Osteoblast (primary cell): ENCODE results near the gene STEAP3. TPM values are rescaled to one million over a fixed set of nuclear protein-coding genes. Genes with fewer than 3 reads are reported as not detected.

ENCODE experiments used
- DNase-seq: peaks from one replicate; pipeline ENCODE4 v3.0.0; 2011; ENCODE audit warnings: low spot score, mixed read lengths; ENCODE audit not compliant: insufficient read length; ENCODE audit errors: missing footprints
- H2AFZ ChIP-seq: 2 replicates; pipeline ENCODE4 v1.6.0; 2011; ENCODE audit warnings: mild to moderate bottlenecking, low read length
- H3K27ac ChIP-seq: 2 replicates; pipeline ENCODE4 v1.5.1; 2011; ENCODE audit warnings: mild to moderate bottlenecking, low read depth, low read length, moderate library complexity
- H3K27me3 ChIP-seq: 2 replicates; pipeline ENCODE4 v1.6.0; 2012; ENCODE audit warnings: mild to moderate bottlenecking, control low read depth, inconsistent platforms, low read length, moderate library complexity; ENCODE audit not compliant: insufficient read depth
- H3K36me3 ChIP-seq: 2 replicates; pipeline ENCODE4 v1.5.1; 2011; ENCODE audit warnings: mild to moderate bottlenecking, low read length, control low read depth, moderate library complexity; ENCODE audit not compliant: insufficient read depth
- H3K4me1 ChIP-seq: 2 replicates; pipeline ENCODE4 v1.5.1; 2011; ENCODE audit warnings: mild to moderate bottlenecking, low read length, control low read depth, moderate library complexity; ENCODE audit not compliant: insufficient read depth
- H3K4me2 ChIP-seq: 2 replicates; pipeline ENCODE4 v1.6.0; 2011; ENCODE audit warnings: mild to moderate bottlenecking, low read length; ENCODE audit not compliant: insufficient read depth
- H3K4me3 ChIP-seq: fragments of 200-600 bp; sonication (generic); 3 replicates; pipeline ENCODE4 v1.5.1; 2012; ENCODE audit warnings: mild to moderate bottlenecking, low read length, inconsistent platforms; ENCODE audit not compliant: insufficient read depth
- H3K79me2 ChIP-seq: 2 replicates; pipeline ENCODE4 v1.6.0; 2012; ENCODE audit warnings: mild to moderate bottlenecking, low read length, control low read depth, inconsistent platforms; ENCODE audit not compliant: insufficient read depth
- H3K9me3 ChIP-seq: 2 replicates; pipeline ENCODE4 v1.5.1; 2011; ENCODE audit warnings: low read depth, low read length, control low read depth
- H4K20me1 ChIP-seq: 2 replicates; pipeline ENCODE4 v1.6.0; 2012; ENCODE audit warnings: mild to moderate bottlenecking, low read length, control low read depth; ENCODE audit not compliant: insufficient read depth
- CTCF ChIP-seq: IDR thresholded peaks from 2 replicates; pipeline ENCODE4 v1.5.1; 2011; ENCODE audit warnings: mild to moderate bottlenecking, low read depth, low read length, moderate library complexity; ENCODE audit errors: extremely low read depth
- total RNA-seq: library from RNA; depleted of rRNA; stranded (reverse); fragments of >200 nt; gene quantifications from 2 replicates; pipeline ENCODE4 v1.2.3, GENCODE V29; 2012

The STEAP3 gene
- total RNA-seq, 1 donor: 40.9 TPM

DNA sequence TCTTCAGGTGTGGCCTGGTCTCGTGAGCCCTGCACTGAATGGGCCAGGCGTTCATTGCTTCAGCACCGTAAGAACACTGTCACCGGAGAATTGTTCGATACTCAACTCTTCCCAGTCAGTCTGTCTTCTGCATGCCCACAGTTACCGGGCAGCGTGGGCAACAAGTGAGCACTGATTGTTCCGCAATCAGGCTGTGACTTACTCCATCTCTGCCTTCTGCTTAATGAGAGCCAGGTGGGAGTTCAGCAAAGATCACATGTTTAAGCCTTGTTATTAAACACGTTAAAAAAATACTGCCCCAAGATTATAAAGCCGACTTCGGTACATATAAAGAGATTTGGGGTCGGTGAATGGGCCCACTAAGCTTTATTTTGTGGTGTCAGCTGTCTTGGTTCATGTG lies 3.7 kb downstream of the STEAP3 start:
- Histone ChIP-seq H3K4me3 (no peak overlapping the region), H3K9me3 (no peaks in the 10 kb centered on the region), H4K20me1 (no peaks in the 10 kb centered on the region), H2AFZ (no peak overlapping the region), H3K27ac (no peak overlapping the region), H3K27me3 (no peaks in the 10 kb centered on the region), H3K4me1 (peaks cover 34% of the 10 kb centered on the region), H3K36me3 (no peaks in the 10 kb centered on the region), H3K79me2 (peaks cover 8% of the 10 kb centered on the region), H3K4me2 (no peak overlapping the region)
- peak; percentile 66 for DNase-seq
- no peak for TF ChIP-seq CTCF

DNA sequence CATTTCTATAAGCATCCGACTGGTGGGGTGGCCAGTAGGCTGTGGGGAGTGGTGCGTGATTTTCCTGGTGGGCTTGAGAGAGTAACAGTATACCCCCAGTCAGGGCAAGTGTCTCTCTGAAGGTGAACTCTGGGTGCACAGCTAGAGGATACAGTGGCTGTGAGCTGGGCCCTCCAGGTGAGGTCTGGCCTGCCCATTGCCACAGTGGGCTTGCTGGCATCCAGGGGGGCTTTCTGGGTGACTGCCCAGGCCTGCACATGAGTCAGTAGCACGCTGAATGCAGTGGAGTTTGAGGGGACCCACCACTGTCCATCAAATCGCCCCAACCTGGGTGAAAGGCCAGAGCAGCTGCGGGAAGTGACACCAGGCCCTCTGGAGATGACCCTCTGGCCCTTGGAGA lies 4.5 kb downstream of the STEAP3 start:
- no peaks in the 10 kb centered on the region for H3K27me3 ChIP-seq
- H3K4me2 ChIP-seq: no peak overlapping the region
- no peaks in the 10 kb centered on the region for H3K9me3 ChIP-seq
- no peak overlapping the region for H3K4me3 ChIP-seq
- TF ChIP-seq CTCF: no peak
- peaks cover 13% of the 10 kb centered on the region for H3K79me2 ChIP-seq
- H3K36me3 ChIP-seq: no peaks in the 10 kb centered on the region
- H2AFZ ChIP-seq: no peak overlapping the region
- H3K4me1 ChIP-seq: peaks cover 42% of the 10 kb centered on the region
- H4K20me1 ChIP-seq: no peaks in the 10 kb centered on the region
- peak; percentile 48 for DNase-seq
- H3K27ac ChIP-seq: no peak overlapping the region

GRCh38 chr2:119228964-119229363 lies 5.3 kb downstream of the STEAP3 start:
- no peaks in the 10 kb centered on the region for H3K36me3 ChIP-seq
- no peaks in the 10 kb centered on the region for H3K27me3 ChIP-seq
- peak; percentile 15 for DNase-seq
- H3K79me2 ChIP-seq: peaks cover 14% of the 10 kb centered on the region
- no peaks in the 10 kb centered on the region for H4K20me1 ChIP-seq
- H3K27ac ChIP-seq: no peak overlapping the region
- TF ChIP-seq CTCF: no peak
- no peaks in the 10 kb centered on the region for H3K9me3 ChIP-seq
- H2AFZ ChIP-seq: no peak overlapping the region
- no peak overlapping the region for H3K4me2 ChIP-seq
- H3K4me1 ChIP-seq: peaks cover 48% of the 10 kb centered on the region
- no peak overlapping the region for H3K4me3 ChIP-seq

DNA sequence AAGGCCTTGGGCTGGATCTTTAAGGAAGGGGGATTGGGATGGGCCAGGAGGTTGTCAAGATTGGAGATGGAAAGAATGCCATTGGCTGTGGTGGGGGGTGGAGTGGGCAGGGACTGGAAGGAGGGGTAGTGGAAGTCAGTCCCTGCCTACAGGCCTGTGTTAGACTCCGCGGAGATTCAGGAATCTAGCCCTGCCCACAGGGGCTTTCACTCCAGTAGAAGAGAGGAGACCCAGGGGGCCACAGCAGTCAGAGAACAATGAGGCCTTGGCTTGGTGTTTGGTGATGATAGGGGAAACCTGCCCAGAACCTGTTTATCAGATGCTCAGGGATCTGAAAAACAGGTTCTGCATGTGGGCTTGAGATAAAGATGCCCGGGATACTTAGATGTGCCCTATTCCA lies 6.1 kb downstream of the STEAP3 start:
- no peak overlapping the region for H2AFZ ChIP-seq

More for the DNA sequence above, 6.1 kb downstream of the STEAP3 start:
- H3K4me3 ChIP-seq: no peak overlapping the region
- H3K27me3 ChIP-seq: no peaks in the 10 kb centered on the region
- no peak overlapping the region for H3K27ac ChIP-seq
- peaks cover 16% of the 10 kb centered on the region for H3K79me2 ChIP-seq
- H4K20me1 ChIP-seq: peaks cover 2% of the 10 kb centered on the region
- TF ChIP-seq CTCF: no peak
- peaks cover 41% of the 10 kb centered on the region for H3K4me1 ChIP-seq
- no peaks in the 10 kb centered on the region for H3K9me3 ChIP-seq
- H3K36me3 ChIP-seq: no peaks in the 10 kb centered on the region
- no peak for DNase-seq
- no peak overlapping the region for H3K4me2 ChIP-seq
